IMR-90 (cell line): ENCODE data around the gene COG3. TPM values are rescaled to one million over a fixed set of nuclear protein-coding genes. Genes with fewer than 3 reads are reported as not detected.
A peak's percentile ranks its signal among the peaks of the same experiment; 100 is the strongest.

Experiments
- ATAC-seq: fragments of 200-7000 bp; cut with Tn5 transposase; 2 replicates; pipeline ENCODE4 v1.9.1; 2020; ENCODE audit warnings: low read depth, mild to moderate bottlenecking, moderate library complexity
- BruUV-seq: library from RNA; stranded (reverse); fragments of 400-500 nt; replicated peaks from 2 replicates; lab custom pipeline; 2021; lab: Mats Ljungman, UMichigan
- CTCF ChIA-PET: fragments of 300-600 bp; formaldehyde crosslinking; extraction: SDS; loops from one replicate; lab custom pipeline; 2021; ENCODE audit warnings: antibody characterized with exemption; lab: Yijun Ruan, JAX
- POLR2A ChIA-PET: fragments of 300-600 bp; sonication (Branson Sonifier 250); formaldehyde crosslinking; loops from one replicate; lab custom pipeline; 2022; ENCODE audit warnings: antibody characterized with exemption; ENCODE audit not compliant: unreplicated experiment; lab: Charles Lee
- DNase-seq: peaks from one replicate; pipeline ENCODE4 v3.0.0; 2013
- H2AFZ ChIP-seq: replicated peaks from 2 replicates; pipeline ENCODE3; 2013; ENCODE audit warnings: low read length, mild to moderate bottlenecking; ENCODE audit not compliant: poor library complexity
- H2AK5ac ChIP-seq: 2 replicates; pipeline ENCODE4 v1.6.1; 2013; ENCODE audit warnings: low read depth, low read length, inconsistent platforms
- H2AK9ac ChIP-seq: replicated peaks from 2 replicates; pipeline ENCODE3; 2013; ENCODE audit warnings: mild to moderate bottlenecking, low read depth, low read length, moderate library complexity; ENCODE audit not compliant: poor library complexity
- H2BK120ac ChIP-seq: 2 replicates; pipeline ENCODE4 v1.6.1; 2013; ENCODE audit warnings: low read depth, low read length, inconsistent platforms
- H2BK15ac ChIP-seq: 3 replicates; pipeline ENCODE4 v1.6.1; 2013; ENCODE audit warnings: low read depth, low read length, inconsistent platforms
- H2BK20ac ChIP-seq: 2 replicates; pipeline ENCODE4 v1.6.1; 2013; ENCODE audit warnings: low read depth, mild to moderate bottlenecking, inconsistent platforms, low read length, moderate library complexity
- H2BK5ac ChIP-seq: 2 replicates; pipeline ENCODE4 v1.6.1; 2013; ENCODE audit warnings: mild to moderate bottlenecking, low read depth, low read length, inconsistent platforms; ENCODE audit not compliant: poor library complexity, severe bottlenecking
- H3K14ac ChIP-seq: replicated peaks from 2 replicates; pipeline ENCODE4 v1.6.1; 2013; ENCODE audit warnings: low read depth, low read length, inconsistent platforms
- H3K18ac ChIP-seq: 2 replicates; pipeline ENCODE4 v1.6.1; 2013; ENCODE audit warnings: low read depth, low read length, control low read depth
- H3K23ac ChIP-seq: 2 replicates; pipeline ENCODE4 v1.6.1; 2013; ENCODE audit warnings: low read depth, low read length, inconsistent platforms
- H3K27ac ChIP-seq: 2 replicates; pipeline ENCODE4 v1.5.1; 2013; ENCODE audit warnings: mild to moderate bottlenecking, control low read depth, low read length; ENCODE audit not compliant: insufficient read depth
- H3K27me3 ChIP-seq: 2 replicates; pipeline ENCODE4 v1.6.1; 2013; ENCODE audit warnings: low read length; ENCODE audit not compliant: control insufficient read depth, insufficient read depth
- H3K36me3 ChIP-seq: 2 replicates; pipeline ENCODE4 v1.6.1; 2013; ENCODE audit warnings: low read length, mixed read lengths; ENCODE audit not compliant: control insufficient read depth, insufficient read depth
- H3K4ac ChIP-seq: 2 replicates; pipeline ENCODE4 v1.6.1; 2013; ENCODE audit warnings: low read depth, low read length, inconsistent platforms
- H3K4me1 ChIP-seq: 2 replicates; pipeline ENCODE4 v1.6.1; 2013; ENCODE audit warnings: low read length, mixed read lengths; ENCODE audit not compliant: control insufficient read depth, insufficient read depth
- H3K4me2 ChIP-seq: 2 replicates; pipeline ENCODE4 v1.6.1; 2013; ENCODE audit warnings: low read depth, mild to moderate bottlenecking, control low read depth, low read length, moderate library complexity
- H3K4me3 ChIP-seq: 2 replicates; pipeline ENCODE4 v1.5.1; 2013; ENCODE audit warnings: low read depth, mild to moderate bottlenecking, control low read depth, low read length, moderate library complexity; ENCODE audit not compliant: insufficient read depth
- H3K56ac ChIP-seq: 2 replicates; pipeline ENCODE4 v1.6.1; 2013; ENCODE audit warnings: low read length, inconsistent platforms; ENCODE audit not compliant: insufficient read depth; ENCODE audit errors: extremely low read depth
- H3K79me1 ChIP-seq, 2 experiments: 2 replicates each; pipeline ENCODE4 v1.6.1; 2013; ENCODE audit warnings: low read length in 2 of 2, inconsistent platforms in 1 of 2, low read depth in 1 of 2
- H3K9ac ChIP-seq: 2 replicates; pipeline ENCODE4 v1.6.1; 2013; ENCODE audit warnings: low read depth, low read length, control low read depth
- H3K9me1 ChIP-seq: 2 replicates; pipeline ENCODE4 v1.6.1; 2013; ENCODE audit warnings: low read length, inconsistent platforms; ENCODE audit not compliant: insufficient read depth
- H3K9me3 ChIP-seq: 2 replicates; pipeline ENCODE4 v1.6.1; 2013; ENCODE audit warnings: low read length; ENCODE audit not compliant: control insufficient read depth, insufficient read depth
- H4K20me1 ChIP-seq: 2 replicates; pipeline ENCODE4 v1.6.1; 2013; ENCODE audit warnings: low read length, inconsistent platforms; ENCODE audit not compliant: insufficient read depth
- H4K5ac ChIP-seq: 2 replicates; pipeline ENCODE4 v1.6.1; 2013; ENCODE audit warnings: mild to moderate bottlenecking, low read depth, low read length, control low read depth
- H4K8ac ChIP-seq, 2 experiments: 2 replicates each; pipeline ENCODE4 v1.6.1; 2013; ENCODE audit warnings: low read depth in 2 of 2, low read length in 2 of 2, control low read depth in 1 of 2, inconsistent platforms in 1 of 2
- H4K91ac ChIP-seq: 2 replicates; pipeline ENCODE4 v1.6.1; 2013; ENCODE audit warnings: low read depth, low read length, inconsistent platforms; ENCODE audit not compliant: insufficient read depth
- BHLHE40 ChIP-seq: fragments of 150-350 bp; IDR thresholded peaks from 2 replicates; pipeline ENCODE4 v1.6.1; 2016; ENCODE audit warnings: mild to moderate bottlenecking, low read depth, low read length
- CEBPB ChIP-seq: IDR thresholded peaks from 2 replicates; pipeline ENCODE4 v1.6.1; 2012; ENCODE audit warnings: low read depth, low read length, improper control_type of control experiment
- ELK1 ChIP-seq: fragments of 150-350 bp; IDR thresholded peaks from 2 replicates; pipeline ENCODE4 v1.6.1; 2016; ENCODE audit warnings: low read depth, mild to moderate bottlenecking, low read length, moderate library complexity, borderline replicate concordance
- FOS ChIP-seq: fragments of 150-350 bp; IDR thresholded peaks from 2 replicates; pipeline ENCODE4 v1.6.1; 2016; ENCODE audit warnings: low read depth, low read length
- MAFK ChIP-seq: IDR thresholded peaks from 2 replicates; pipeline ENCODE4 v1.6.1; 2012; ENCODE audit warnings: low read depth, low read length, improper control_type of control experiment
- MXI1 ChIP-seq: IDR thresholded peaks from 2 replicates; pipeline ENCODE4 v1.6.1; 2012; ENCODE audit warnings: low read depth, mild to moderate bottlenecking, low read length, moderate library complexity, borderline replicate concordance
- NFE2L2 ChIP-seq: fragments of 150-350 bp; IDR thresholded peaks from 2 replicates; pipeline ENCODE4 v1.6.1; 2016; ENCODE audit warnings: low read depth, mild to moderate bottlenecking, low read length
- RAD21 ChIP-seq: IDR thresholded peaks from 2 replicates; pipeline ENCODE4 v1.6.1; 2012; ENCODE audit warnings: low read length, improper control_type of control experiment
- RCOR1 ChIP-seq: IDR thresholded peaks from 2 replicates; pipeline ENCODE4 v1.6.1; 2012; ENCODE audit warnings: mild to moderate bottlenecking, low read length, improper control_type of control experiment; ENCODE audit not compliant: insufficient replicate concordance
- WGBS, 2 experiments: methylation state at CpG; one replicate each; pipeline versions ENCODE4 v1.1.5 to v1.1.7; 2013; ENCODE audit warnings: missing lambda C conversion rate in 2 of 2; ENCODE audit not compliant: insufficient read length in 1 of 2; ENCODE audit errors: extremely low coverage in 2 of 2; 5-methylcytosine and 5-hydroxymethylcytosine counted together
- dilution Hi-C: fragments of 300-500 bp; cut with HindIII; formaldehyde crosslinking; loops from one replicate; pipeline ENCODE4 v1.14.3; 2018; ENCODE audit warnings: low sequenced_read_pairs; ENCODE audit not compliant: unreplicated experiment
- in situ Hi-C: fragments of 300-500 bp; cut with MboI; formaldehyde crosslinking; loops from 3 replicates; pipeline ENCODE4 v1.14.3; 2019; ENCODE audit warnings: low sequenced_read_pairs, inconsistent platforms, mixed read lengths
- intact Hi-C: fragments of 100-400 bp; cut with micrococcal nuclease; formaldehyde crosslinking; loops from 2 replicates; pipeline ENCODE4 v1.10.0; 2022
- polyA plus RNA-seq, 3 experiments: library from polyadenylated mRNA; depleted of rRNA; stranded (reverse); fragments of >200 nt; gene quantifications; 2 replicates each; pipeline ENCODE4 v1.2.3, GENCODE V29; 2012; ENCODE audit warnings: low replicate concordance in 1 of 3
- total RNA-seq: library from RNA; depleted of rRNA; stranded (reverse); fragments of >200 nt; gene quantifications from 2 replicates; pipeline ENCODE4 v1.2.3, GENCODE V29; 2012
- TF ChIP-seq, protein P1 (sequence below): conservative IDR thresholded peaks from 2 replicates; pipeline ENCODE4 v1.5.1; 2012; ENCODE audit warnings: mild to moderate bottlenecking, low read depth, low read length, improper control_type of control experiment

COG3 gene
- total and polyA plus RNA-seq, 2 of the 4 experiments (the other 2 are of a cell fraction), result 21.7 to 31.9 TPM

DNA sequence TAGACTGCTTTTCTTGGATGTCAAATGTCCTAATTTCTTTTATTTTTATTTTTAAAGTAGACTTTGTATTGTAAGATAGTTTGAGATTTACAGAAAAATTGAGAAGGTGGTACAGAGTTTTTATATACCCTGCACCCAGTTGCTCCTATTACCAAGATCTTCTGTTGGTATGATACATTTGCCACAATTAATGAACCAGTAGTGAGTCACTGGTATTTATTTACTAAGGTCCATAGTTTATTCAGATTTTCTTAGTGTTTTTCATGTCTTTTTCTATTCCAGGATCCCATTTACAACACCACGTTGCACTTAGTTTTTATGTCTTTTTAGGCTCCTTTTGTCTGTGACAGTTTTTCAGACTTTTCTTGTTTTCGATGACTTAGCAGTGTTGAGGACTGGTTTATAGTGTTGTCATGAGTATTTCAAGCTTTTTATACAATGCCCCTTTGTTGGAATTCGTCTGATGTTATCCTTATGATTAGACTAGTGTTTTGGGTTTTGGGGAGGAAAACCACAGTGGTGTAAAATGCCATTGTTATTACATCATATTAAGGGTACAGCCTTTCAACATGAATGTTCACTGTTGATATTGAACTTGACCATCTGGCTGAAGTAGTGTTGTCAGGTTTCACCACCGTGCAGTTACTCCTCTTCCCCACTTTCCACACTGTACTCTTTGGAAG is 35.9 kb downstream of the COG3 start:
- peaks cover 14% of the 10 kb centered on the region; the same call in 1 of the 2 replicates for H4K20me1 ChIP-seq
- 0% methylated on average over 1 of the region's 4 CpGs; no CpG with 5 or more reads in 1 of the 2 experiments for WGBS, 2 experiments
- in situ Hi-C loops (no loop called here), intact Hi-C loops (no loop called here), dilution Hi-C loops (no loop called here)
- no peaks in the 10 kb centered on the region for H3K27me3 ChIP-seq
- 0 out of 2 replicates have a peak overlapping the region, but pooled peaks have one; percentile 7 for H3K56ac ChIP-seq
- TF ChIP-seq BHLHE40, result peak; percentile 14; the same call in 1 of the 2 replicates
- TF ChIP-seq MXI1, result peak; percentile 72; the same call in 1 of the 2 replicates
- TF ChIP-seq NFE2L2, result 0 out of 2 replicates have a peak, but pooled peaks have one; percentile 16
- TF ChIP-seq RAD21, result no peak
- TF ChIP-seq RCOR1, result peak; percentile 91
- peak; percentile 53; the same call in 1 of the 2 replicates for TF ChIP-seq FOS
- TF ChIP-seq, protein P1, sequence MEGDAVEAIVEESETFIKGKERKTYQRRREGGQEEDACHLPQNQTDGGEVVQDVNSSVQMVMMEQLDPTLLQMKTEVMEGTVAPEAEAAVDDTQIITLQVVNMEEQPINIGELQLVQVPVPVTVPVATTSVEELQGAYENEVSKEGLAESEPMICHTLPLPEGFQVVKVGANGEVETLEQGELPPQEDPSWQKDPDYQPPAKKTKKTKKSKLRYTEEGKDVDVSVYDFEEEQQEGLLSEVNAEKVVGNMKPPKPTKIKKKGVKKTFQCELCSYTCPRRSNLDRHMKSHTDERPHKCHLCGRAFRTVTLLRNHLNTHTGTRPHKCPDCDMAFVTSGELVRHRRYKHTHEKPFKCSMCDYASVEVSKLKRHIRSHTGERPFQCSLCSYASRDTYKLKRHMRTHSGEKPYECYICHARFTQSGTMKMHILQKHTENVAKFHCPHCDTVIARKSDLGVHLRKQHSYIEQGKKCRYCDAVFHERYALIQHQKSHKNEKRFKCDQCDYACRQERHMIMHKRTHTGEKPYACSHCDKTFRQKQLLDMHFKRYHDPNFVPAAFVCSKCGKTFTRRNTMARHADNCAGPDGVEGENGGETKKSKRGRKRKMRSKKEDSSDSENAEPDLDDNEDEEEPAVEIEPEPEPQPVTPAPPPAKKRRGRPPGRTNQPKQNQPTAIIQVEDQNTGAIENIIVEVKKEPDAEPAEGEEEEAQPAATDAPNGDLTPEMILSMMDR, result no peak
- peak; percentile 83 for TF ChIP-seq MAFK
- peak; percentile 93 for TF ChIP-seq CEBPB
- TF ChIP-seq ELK1, result no peak
- H2BK20ac ChIP-seq, result peak overlapping the region; percentile 57; the same call in 1 of the 2 replicates
- peak overlapping the region; percentile 54; the same call in 1 of the 2 replicates for H2BK120ac ChIP-seq
- H3K27ac ChIP-seq, result peak overlapping the region; percentile 61; the same call in 1 of the 2 replicates
- ATAC-seq, result peak; percentile 88
- no peak overlapping the region for H2BK15ac ChIP-seq
- peaks cover 37% of the 10 kb centered on the region for H3K36me3 ChIP-seq
- peaks cover 29 to 47% of the 10 kb centered on the region in 2 experiments for H3K79me1 ChIP-seq
- H2AK5ac ChIP-seq, result no peak overlapping the region; the same call in 1 of the 2 replicates
- H2BK5ac ChIP-seq, result peak overlapping the region; percentile 84
- DNase-seq, result peak; percentile 96
- peaks cover 17% of the 10 kb centered on the region for H3K9me1 ChIP-seq
- no peak overlapping the region for H3K4me3 ChIP-seq
- ChIA-PET CTCF (interaction anchor here (0.7 to 0.8 kb wide), 2 partner anchors 10 to 608 kb away, joined by 3 to 4 read pairs; no protein-coding TSS in a partner anchor), POLR2A (no interaction called here)
- no TSS peak for BruUV-seq
- H4K8ac ChIP-seq, result peak overlapping the region in 1 of 2 experiments; percentile 52; a peak in 2 of 4 replicates
- H3K4me1 ChIP-seq, result peaks cover 5% of the 10 kb centered on the region
- H4K91ac ChIP-seq, result no peak overlapping the region
- H3K23ac ChIP-seq, result peak overlapping the region; percentile 46; the same call in 1 of the 2 replicates
- H3K4me2 ChIP-seq, result peak overlapping the region; percentile 45
- peak overlapping the region; percentile 14; the same call in 1 of the 2 replicates for H3K18ac ChIP-seq
- no peak overlapping the region for H2AK9ac ChIP-seq
- peak overlapping the region; percentile 39 for H3K4ac ChIP-seq
- peak overlapping the region; percentile 4; the same call in 1 of the 2 replicates for H4K5ac ChIP-seq
- no peaks in the 10 kb centered on the region for H3K9me3 ChIP-seq
- H3K14ac ChIP-seq, result no peak overlapping the region
- no peak overlapping the region for H2AFZ ChIP-seq
- H3K9ac ChIP-seq, result no peak overlapping the region; the same call in 1 of the 2 replicates
